ENCODE measurements around the gene TMEFF1.

The TMEFF1 gene, protein sequence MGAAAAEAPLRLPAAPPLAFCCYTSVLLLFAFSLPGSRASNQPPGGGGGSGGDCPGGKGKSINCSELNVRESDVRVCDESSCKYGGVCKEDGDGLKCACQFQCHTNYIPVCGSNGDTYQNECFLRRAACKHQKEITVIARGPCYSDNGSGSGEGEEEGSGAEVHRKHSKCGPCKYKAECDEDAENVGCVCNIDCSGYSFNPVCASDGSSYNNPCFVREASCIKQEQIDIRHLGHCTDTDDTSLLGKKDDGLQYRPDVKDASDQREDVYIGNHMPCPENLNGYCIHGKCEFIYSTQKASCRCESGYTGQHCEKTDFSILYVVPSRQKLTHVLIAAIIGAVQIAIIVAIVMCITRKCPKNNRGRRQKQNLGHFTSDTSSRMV

GRCh38 chr9:100472788-100473275, at the start of gene TMEFF1:
Gene TMEFF1 (plus strand): TSS chr9:100473149. CDS start chr9:100473545, 396 bp downstream.
- Mint-ChIP-seq H3K27me3 (peaks cover 22% of the 10 kb centered on the region), H3K4me3 (peak within 1 kb of the TSS; percentile 80), H3K4me1 (ENCODE audit: low read depth) (peaks cover 9% of the 10 kb centered on the region), H3K27ac (no peak within 1 kb of the TSS), H3K36me3 (peaks cover 2% of the 10 kb centered on the region), H3K9me3 (ENCODE audit: low read depth) (no peaks in the 10 kb centered on the region)

GRCh38 chr9:100425758-100426157, 47.2 kb upstream of the TMEFF1 start:
- Mint-ChIP-seq H3K27ac (peak overlapping the region; percentile 96), H3K27me3 (no peaks in the 10 kb centered on the region), H3K9me3 (ENCODE audit: low read depth) (no peaks in the 10 kb centered on the region), H3K4me1 (ENCODE audit: low read depth) (peaks cover 37% of the 10 kb centered on the region), H3K36me3 (no peaks in the 10 kb centered on the region), H3K4me3 (peak overlapping the region; percentile 97)

DNA sequence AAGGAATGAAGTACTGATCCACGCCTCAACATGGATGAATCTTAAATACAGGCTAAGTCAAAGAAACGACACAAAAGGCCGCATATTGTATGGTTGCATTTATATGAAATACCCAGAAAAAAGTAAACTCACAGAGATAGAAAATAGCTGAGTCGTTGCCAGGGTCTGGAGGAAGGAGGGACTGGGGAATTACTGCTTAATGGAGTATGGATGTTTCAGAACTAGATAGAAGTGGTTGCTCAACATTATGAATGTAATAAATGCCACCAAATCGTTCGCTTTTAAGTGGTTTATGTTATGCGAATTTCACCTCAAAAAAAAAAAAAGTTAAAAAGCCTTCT, 46.8 kb upstream of the TMEFF1 start:
- Mint-ChIP-seq H3K9me3 (ENCODE audit: low read depth) (no peaks in the 10 kb centered on the region), H3K36me3 (no peaks in the 10 kb centered on the region), H3K4me3 (peak overlapping the region; percentile 97), H3K27me3 (no peaks in the 10 kb centered on the region), H3K27ac (peak overlapping the region; percentile 96), H3K4me1 (ENCODE audit: low read depth) (peaks cover 37% of the 10 kb centered on the region)

DNA sequence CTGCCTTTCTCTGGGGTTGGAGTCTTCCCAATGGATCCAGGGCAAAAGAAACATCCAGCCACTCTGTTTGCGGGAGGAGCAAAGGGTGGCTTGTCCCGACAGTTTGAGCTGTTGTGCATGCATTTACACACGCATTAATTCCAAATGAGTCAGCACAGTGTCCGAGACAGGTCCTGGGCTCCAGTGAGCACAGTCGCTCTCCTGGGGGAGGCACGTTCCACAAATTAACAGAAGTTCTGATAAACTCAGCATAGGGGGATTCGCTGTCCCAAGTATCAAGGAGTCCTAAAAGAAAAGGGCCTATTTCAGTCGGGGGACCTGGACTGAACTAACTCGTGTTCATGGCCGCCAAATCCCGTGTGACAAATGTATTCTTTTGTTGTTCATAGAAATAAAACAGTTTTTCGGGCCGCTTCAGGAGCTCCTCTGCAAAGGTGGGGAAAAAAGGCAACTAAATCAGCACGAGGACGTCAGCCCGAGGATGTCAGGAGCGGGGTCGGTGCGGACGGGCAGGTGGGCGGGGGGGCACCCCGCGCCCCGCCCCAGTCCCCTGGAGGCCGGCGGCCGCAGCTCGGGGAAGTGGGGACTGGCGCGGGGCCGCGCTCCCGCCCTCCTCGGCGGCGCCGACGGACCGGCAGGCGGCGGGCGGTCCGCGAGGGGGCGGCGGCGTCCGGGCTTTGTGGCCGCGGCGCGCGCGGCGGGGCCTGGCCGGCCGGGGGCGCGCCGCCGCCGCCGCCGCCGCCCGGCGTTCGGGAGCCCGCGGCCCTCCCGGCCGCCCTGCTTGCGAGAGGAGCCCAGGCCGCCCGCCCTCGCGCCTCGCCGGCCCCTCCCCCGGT, 46.2 kb upstream of the TMEFF1 start, which contains the start of gene MSANTD3:
Gene MSANTD3, plus strand, starts transcription at position 614 of the 836 bp plus-strand sequence. CDS start 14,796 bp downstream, outside the sequence.
- peak within 1 kb of the TSS; percentile 96 for H3K27ac Mint-ChIP-seq
- no peaks in the 10 kb centered on the region for H3K9me3 Mint-ChIP-seq (ENCODE audit: low read depth)

GRCh38 chr9:100427366-100428263, 45.3 kb upstream of the TMEFF1 start:
- Mint-ChIP-seq H3K27ac (peak overlapping the region; percentile 46), H3K9me3 (ENCODE audit: low read depth) (no peaks in the 10 kb centered on the region), H3K4me3 (peak overlapping the region; percentile 77), H3K4me1 (ENCODE audit: low read depth) (peaks cover 40% of the 10 kb centered on the region), H3K27me3 (no peaks in the 10 kb centered on the region), H3K36me3 (no peaks in the 10 kb centered on the region)

More for the DNA sequence above, 46.2 kb upstream of the TMEFF1 start, which contains the start of gene MSANTD3:
- H3K36me3 Mint-ChIP-seq, result no peaks in the 10 kb centered on the region
- H3K4me1 Mint-ChIP-seq (ENCODE audit: low read depth), result peaks cover 39% of the 10 kb centered on the region
- no peaks in the 10 kb centered on the region for H3K27me3 Mint-ChIP-seq
- peak within 1 kb of the TSS; percentile 97 for H3K4me3 Mint-ChIP-seq

DNA sequence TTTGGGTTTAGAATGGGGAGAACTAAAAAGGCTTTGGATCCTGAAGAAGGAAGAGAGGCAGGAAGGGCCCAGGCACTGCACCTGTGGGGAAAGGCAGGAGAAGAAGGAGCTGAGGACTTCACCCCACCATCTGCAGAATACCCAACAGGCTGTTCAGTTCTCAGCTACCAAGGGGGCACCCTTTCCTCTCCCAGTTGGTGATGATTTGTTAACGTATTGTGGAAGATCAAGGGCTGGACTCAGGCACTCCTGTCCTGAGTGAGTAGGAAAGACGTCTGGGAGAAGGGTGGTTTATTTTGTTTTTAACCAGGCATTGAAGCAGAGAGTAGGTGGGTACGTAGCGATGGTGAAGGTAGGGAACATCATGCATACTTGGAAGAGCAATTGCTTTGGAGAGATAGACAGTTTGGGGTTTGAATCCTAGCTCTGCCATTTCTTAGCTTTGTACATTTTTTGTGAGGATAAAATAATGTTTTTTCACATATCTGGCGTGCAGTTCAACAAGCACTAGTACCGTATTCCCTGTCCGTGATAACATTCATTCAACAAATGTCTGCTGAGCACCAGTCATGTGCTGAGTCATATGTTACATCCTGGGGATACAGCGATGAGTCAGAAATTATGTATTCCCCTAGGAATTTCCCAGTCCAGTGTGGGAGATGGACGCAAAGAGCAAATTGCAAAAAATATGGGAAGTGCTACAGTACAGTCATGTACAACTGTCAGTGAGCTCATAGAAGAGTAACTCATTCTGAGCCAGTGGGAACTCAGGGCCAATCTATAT, 43.9 kb upstream of the TMEFF1 start:
- no peaks in the 10 kb centered on the region for H3K27me3 Mint-ChIP-seq
- no peaks in the 10 kb centered on the region for H3K36me3 Mint-ChIP-seq
- peaks cover 40% of the 10 kb centered on the region for H3K4me1 Mint-ChIP-seq (ENCODE audit: low read depth)
- H3K27ac Mint-ChIP-seq, result peak overlapping the region; percentile 4
- peak overlapping the region; percentile 11 for H3K4me3 Mint-ChIP-seq
- no peaks in the 10 kb centered on the region for H3K9me3 Mint-ChIP-seq (ENCODE audit: low read depth)

DNA sequence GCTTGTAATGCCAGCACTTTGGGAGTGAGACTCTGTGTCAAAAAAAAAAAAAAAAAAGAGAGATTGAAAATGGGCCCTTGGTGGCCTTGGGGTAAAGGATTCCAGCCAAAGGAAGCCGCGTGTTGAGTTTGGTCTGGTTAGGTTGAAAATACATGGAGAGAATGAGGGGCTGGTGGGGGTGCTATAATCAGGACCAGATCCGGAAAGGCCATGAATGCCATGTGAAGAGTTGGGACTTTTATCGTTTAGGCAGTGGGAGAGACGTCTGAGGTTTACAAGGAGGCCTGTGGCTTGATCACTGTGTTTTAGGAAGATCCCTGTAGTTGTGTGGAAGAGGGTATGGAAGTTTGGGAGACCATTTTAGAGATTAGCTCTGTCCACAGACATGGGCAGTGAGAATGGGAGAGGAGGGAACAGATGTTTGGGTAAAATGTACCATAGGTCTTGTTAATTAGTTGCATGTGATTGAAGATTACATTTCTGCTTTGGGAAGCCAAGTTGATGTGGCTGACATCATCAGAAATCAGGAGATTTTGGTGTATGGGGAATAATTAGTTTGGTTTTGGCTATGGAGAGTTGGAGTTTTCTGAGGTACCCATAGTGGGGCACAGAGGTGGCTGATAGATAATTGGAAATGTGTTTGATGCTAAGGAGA, 42.5 kb upstream of the TMEFF1 start:
- H3K36me3 Mint-ChIP-seq, result no peaks in the 10 kb centered on the region
- no peaks in the 10 kb centered on the region for H3K27me3 Mint-ChIP-seq
- no peaks in the 10 kb centered on the region for H3K9me3 Mint-ChIP-seq (ENCODE audit: low read depth)
- no peak overlapping the region for H3K4me3 Mint-ChIP-seq
- peaks cover 40% of the 10 kb centered on the region for H3K4me1 Mint-ChIP-seq (ENCODE audit: low read depth)
- H3K27ac Mint-ChIP-seq, result no peak overlapping the region

GRCh38 chr9:100431886-100432285, 41.1 kb upstream of the TMEFF1 start:
- Mint-ChIP-seq H3K4me1 (ENCODE audit: low read depth) (peaks cover 27% of the 10 kb centered on the region), H3K27ac (no peak overlapping the region), H3K4me3 (no peak overlapping the region), H3K9me3 (ENCODE audit: low read depth) (no peaks in the 10 kb centered on the region), H3K27me3 (no peaks in the 10 kb centered on the region), H3K36me3 (no peaks in the 10 kb centered on the region)

GRCh38 chr9:100432736-100433135, 40.2 kb upstream of the TMEFF1 start:
- no peak overlapping the region for H3K4me3 Mint-ChIP-seq

DNA sequence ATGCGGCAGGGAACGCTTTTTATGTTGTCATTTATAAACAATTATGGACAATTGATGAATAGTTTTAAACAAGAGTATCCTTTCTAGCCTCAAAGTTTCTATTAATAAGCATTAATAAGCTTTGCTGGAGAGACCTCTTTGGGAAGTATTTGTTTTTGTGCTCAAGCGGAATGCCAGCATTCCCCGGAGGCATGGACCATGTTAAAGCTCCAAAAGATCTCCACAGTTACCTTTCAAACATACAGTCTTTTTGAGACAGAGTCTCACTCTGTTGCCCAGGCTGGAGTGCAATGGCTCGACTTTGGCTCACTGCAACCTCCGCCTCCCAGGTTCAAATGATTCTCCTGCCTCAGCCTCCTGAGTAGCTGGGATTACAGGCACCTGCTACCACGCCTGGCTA, 36.4 kb upstream of the TMEFF1 start:
- no peak overlapping the region for H3K27ac Mint-ChIP-seq
- H3K4me1 Mint-ChIP-seq (ENCODE audit: low read depth), result peaks cover 4% of the 10 kb centered on the region
- no peaks in the 10 kb centered on the region for H3K27me3 Mint-ChIP-seq
- H3K36me3 Mint-ChIP-seq, result no peaks in the 10 kb centered on the region
- H3K4me3 Mint-ChIP-seq, result no peak overlapping the region
- no peaks in the 10 kb centered on the region for H3K9me3 Mint-ChIP-seq (ENCODE audit: low read depth)

More at GRCh38 chr9:100432736-100433135, 40.2 kb upstream of the TMEFF1 start:
- Mint-ChIP-seq H3K9me3 (ENCODE audit: low read depth) (no peaks in the 10 kb centered on the region), H3K36me3 (no peaks in the 10 kb centered on the region), H3K27me3 (no peaks in the 10 kb centered on the region), H3K27ac (no peak overlapping the region), H3K4me1 (ENCODE audit: low read depth) (peaks cover 25% of the 10 kb centered on the region)

- Mint-ChIP-seq H3K4me1 (ENCODE audit: low read depth) (peaks cover 2% of the 10 kb centered on the region), H3K4me3 (no peak overlapping the region), H3K36me3 (peaks cover 3% of the 10 kb centered on the region), H3K27me3 (no peaks in the 10 kb centered on the region), H3K9me3 (ENCODE audit: low read depth) (no peaks in the 10 kb centered on the region), H3K27ac (no peak overlapping the region)
Observed at GRCh38 chr9:100437860-100438805, 34.8 kb upstream of the TMEFF1 start.

DNA sequence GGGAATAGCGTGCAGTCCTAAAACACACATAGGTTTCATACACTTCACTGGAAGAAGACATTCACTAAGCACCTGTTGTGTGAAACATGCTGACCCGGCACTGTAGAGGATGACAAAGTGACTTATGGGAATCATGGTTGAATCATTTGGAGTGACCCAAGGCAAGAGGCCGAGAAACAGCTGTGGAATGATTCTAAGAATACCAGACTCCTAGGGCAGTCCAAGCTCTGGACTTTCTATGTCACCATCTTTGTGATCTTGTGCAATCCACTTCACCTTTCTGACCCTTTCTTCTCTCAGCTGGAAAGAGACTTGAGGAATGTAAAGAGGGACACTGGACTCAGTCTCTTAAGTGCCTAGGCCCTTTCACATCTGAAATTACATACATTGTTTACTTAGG, 32.9 kb upstream of the TMEFF1 start:
- Mint-ChIP-seq H3K4me1 (ENCODE audit: low read depth) (peaks cover 6% of the 10 kb centered on the region), H3K4me3 (no peak overlapping the region), H3K9me3 (ENCODE audit: low read depth) (no peaks in the 10 kb centered on the region), H3K27me3 (no peaks in the 10 kb centered on the region), H3K27ac (no peak overlapping the region), H3K36me3 (peaks cover 6% of the 10 kb centered on the region)
